ENCODE data around the gene GRK3.

DNA sequence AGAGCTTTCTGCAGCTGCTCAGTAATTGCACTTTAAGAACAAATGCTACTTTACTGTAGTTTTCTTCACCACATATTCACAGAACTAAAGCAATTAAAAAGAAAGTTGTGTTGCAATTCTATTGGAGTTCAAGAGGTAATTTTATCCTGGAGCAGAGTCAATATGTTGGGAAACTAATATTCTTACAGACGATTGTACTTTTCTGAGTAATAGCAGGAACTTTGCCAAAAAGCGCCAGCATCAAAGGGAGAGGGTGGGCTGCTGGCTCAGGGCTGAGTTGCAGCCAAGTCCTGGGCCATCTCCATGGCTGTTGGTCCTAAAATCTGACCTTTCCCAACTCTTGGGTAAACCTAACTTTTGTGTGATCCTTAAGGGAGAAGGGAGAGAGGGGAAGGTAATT, 104.0 kb downstream of the GRK3 start:
- TF ChIP-seq, protein P1, sequence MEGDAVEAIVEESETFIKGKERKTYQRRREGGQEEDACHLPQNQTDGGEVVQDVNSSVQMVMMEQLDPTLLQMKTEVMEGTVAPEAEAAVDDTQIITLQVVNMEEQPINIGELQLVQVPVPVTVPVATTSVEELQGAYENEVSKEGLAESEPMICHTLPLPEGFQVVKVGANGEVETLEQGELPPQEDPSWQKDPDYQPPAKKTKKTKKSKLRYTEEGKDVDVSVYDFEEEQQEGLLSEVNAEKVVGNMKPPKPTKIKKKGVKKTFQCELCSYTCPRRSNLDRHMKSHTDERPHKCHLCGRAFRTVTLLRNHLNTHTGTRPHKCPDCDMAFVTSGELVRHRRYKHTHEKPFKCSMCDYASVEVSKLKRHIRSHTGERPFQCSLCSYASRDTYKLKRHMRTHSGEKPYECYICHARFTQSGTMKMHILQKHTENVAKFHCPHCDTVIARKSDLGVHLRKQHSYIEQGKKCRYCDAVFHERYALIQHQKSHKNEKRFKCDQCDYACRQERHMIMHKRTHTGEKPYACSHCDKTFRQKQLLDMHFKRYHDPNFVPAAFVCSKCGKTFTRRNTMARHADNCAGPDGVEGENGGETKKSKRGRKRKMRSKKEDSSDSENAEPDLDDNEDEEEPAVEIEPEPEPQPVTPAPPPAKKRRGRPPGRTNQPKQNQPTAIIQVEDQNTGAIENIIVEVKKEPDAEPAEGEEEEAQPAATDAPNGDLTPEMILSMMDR (IDR thresholded peaks at IDR 0.05) = no peak
- TF ChIP-seq POLR2A (IDR thresholded peaks at IDR 0.05) = no peak
